ENCODE data around the gene FOXR2. TPM values are rescaled to one million over a fixed set of nuclear protein-coding genes. Genes with fewer than 3 reads are reported as not detected.

FOXR2 gene
- polyA plus RNA-seq, 3 donors = not detected

GRCh38 chrX:55619547-55619946 is 3.7 kb upstream of the FOXR2 start:
- Histone ChIP-seq H3K9ac (ENCODE audit: insufficient read depth, low read length, poor library complexity, severe bottlenecking) (no peak overlapping the region), H4K20me1 (ENCODE audit: insufficient read depth, low read length) (no peaks in the 10 kb centered on the region), H3K4me3 (replicated peaks in 1 of 3; ENCODE audit: low read depth in 2 of 3, low read length in 3 of 3) (no peak overlapping the region), H3K36me3 (replicated peaks in 1 of 2; ENCODE audit: control insufficient read depth in 1 of 2, insufficient read depth in 2 of 2, low read length in 2 of 2) (no peaks in the 10 kb centered on the region), H3K79me2 (ENCODE audit: insufficient read depth, low read length) (no peaks in the 10 kb centered on the region), H3K4me2 (replicated peaks; ENCODE audit: extremely low read depth, low read length, poor library complexity, severe bottlenecking) (no peak overlapping the region), H3K9me3 (replicated peaks in 1 of 2; ENCODE audit: control insufficient read depth in 1 of 2, insufficient read depth in 1 of 2, low read length in 2 of 2) (no peaks in the 10 kb centered on the region), H3K4me1 (ENCODE audit: control insufficient read depth in 1 of 2, insufficient read depth in 2 of 2, low read length in 2 of 2) (no peaks in the 10 kb centered on the region), H2AFZ (ENCODE audit: insufficient read depth, low read depth, low read length, poor library complexity, severe bottlenecking) (no peak overlapping the region), H3K27me3 (ENCODE audit: control insufficient read depth in 2 of 2, insufficient read depth in 2 of 2, low read length in 2 of 2) (no peaks in the 10 kb centered on the region), H3K27ac (ENCODE audit: low read depth in 1 of 2, low read length in 2 of 2) (no peak overlapping the region)
- intact Hi-C loops (cut with micrococcal nuclease) = no loop called here
- TF ChIP-seq CTCF (IDR thresholded peaks at IDR 0.05) = no peak
- no peak overlapping the region for H3K27ac Mint-ChIP-seq
- H3K9me3 Mint-ChIP-seq = peaks cover 6 to 20% (median 9%) of the 10 kb centered on the region in 7 donors
- no peaks in the 10 kb centered on the region for H3K36me3 Mint-ChIP-seq
- no CpG with 5 or more reads among the region's 2 CpGs for WGBS (ENCODE audit: insufficient coverage)
- H3K4me3 Mint-ChIP-seq = no peak overlapping the region
- no peak for DNase-seq
- no peaks in the 10 kb centered on the region for H3K27me3 Mint-ChIP-seq (ENCODE audit: low read depth in 3 of 3)
- no peaks in the 10 kb centered on the region for H3K4me1 Mint-ChIP-seq

- no peaks in the 10 kb centered on the region for H3K9me3 ChIP-seq (replicated peaks in 1 of 2; ENCODE audit: control insufficient read depth in 1 of 2, insufficient read depth in 1 of 2, low read length in 2 of 2)
- no peak overlapping the region for H3K9ac ChIP-seq (ENCODE audit: insufficient read depth, low read length, poor library complexity, severe bottlenecking)
- H3K27me3 Mint-ChIP-seq (ENCODE audit: low read depth in 3 of 3) = no peaks in the 10 kb centered on the region
- H3K79me2 ChIP-seq (ENCODE audit: insufficient read depth, low read length) = no peaks in the 10 kb centered on the region
- H2AFZ ChIP-seq (ENCODE audit: insufficient read depth, low read depth, low read length, poor library complexity, severe bottlenecking) = no peak overlapping the region
- no peaks in the 10 kb centered on the region for H3K36me3 Mint-ChIP-seq
- H3K4me2 ChIP-seq (replicated peaks; ENCODE audit: extremely low read depth, low read length, poor library complexity, severe bottlenecking) = no peak overlapping the region
- TF ChIP-seq CTCF (IDR thresholded peaks at IDR 0.05) = no peak
- peaks cover 0 to 11% (median 7%) of the 10 kb centered on the region in 7 donors for H3K9me3 Mint-ChIP-seq
- no peak overlapping the region for H3K4me3 Mint-ChIP-seq
- no peak overlapping the region for H3K4me3 ChIP-seq (replicated peaks in 1 of 3; ENCODE audit: low read depth in 2 of 3, low read length in 3 of 3)
- intact Hi-C loops (cut with micrococcal nuclease) = no loop called here
- H3K27ac Mint-ChIP-seq = no peak overlapping the region
- H3K4me1 Mint-ChIP-seq = no peaks in the 10 kb centered on the region
- 55% methylated on average over 3 of the region's 5 CpGs for WGBS (ENCODE audit: insufficient coverage)
- H3K27ac ChIP-seq (ENCODE audit: low read depth in 1 of 2, low read length in 2 of 2) = no peak overlapping the region
- no peaks in the 10 kb centered on the region for H3K36me3 ChIP-seq (replicated peaks in 1 of 2; ENCODE audit: control insufficient read depth in 1 of 2, insufficient read depth in 2 of 2, low read length in 2 of 2)
- H3K4me1 ChIP-seq (ENCODE audit: control insufficient read depth in 1 of 2, insufficient read depth in 2 of 2, low read length in 2 of 2) = no peaks in the 10 kb centered on the region
- no peaks in the 10 kb centered on the region for H3K27me3 ChIP-seq (ENCODE audit: control insufficient read depth in 2 of 2, insufficient read depth in 2 of 2, low read length in 2 of 2)
- H4K20me1 ChIP-seq (ENCODE audit: insufficient read depth, low read length) = no peaks in the 10 kb centered on the region
- no peak for DNase-seq
These were observed 1.2 kb downstream of the FOXR2 start for GRCh38 chrX:55624403-55624802.
